Loucy (cell line): ENCODE data around the gene TPR.

ENCODE experiments used
- H2AFZ ChIP-seq: fragments of 200-600 bp; sonication (generic); 2 replicates; pipeline ENCODE4 v1.6.0; 2016; ENCODE audit warnings: antibody characterized with exemption, mild to moderate bottlenecking, low read length, moderate library complexity
- H3F3A ChIP-seq: fragments of 200-600 bp; 2 replicates; pipeline ENCODE4 v1.6.0; 2016; ENCODE audit warnings: antibody characterized with exemption, low read depth, mild to moderate bottlenecking
- H3K27me3 ChIP-seq: fragments of 200-600 bp; sonication (generic); 2 replicates; pipeline ENCODE4 v1.6.1; 2014; ENCODE audit warnings: low read length, mild to moderate bottlenecking; ENCODE audit not compliant: insufficient read depth, poor library complexity, severe bottlenecking
- H3K36me3 ChIP-seq: fragments of 200-600 bp; sonication (generic); 2 replicates; pipeline ENCODE4 v1.6.1; 2016; ENCODE audit warnings: low read length; ENCODE audit not compliant: insufficient read depth
- H3K4me1 ChIP-seq: fragments of 200-600 bp; sonication (generic); 2 replicates; pipeline ENCODE4 v1.5.1; 2014; ENCODE audit warnings: low read length, mild to moderate bottlenecking; ENCODE audit not compliant: insufficient read depth, poor library complexity, severe bottlenecking
- H3K4me2 ChIP-seq: fragments of 200-600 bp; sonication (generic); 2 replicates; pipeline ENCODE4 v1.6.0; 2014; ENCODE audit warnings: antibody characterized with exemption, low read length, low read depth, mild to moderate bottlenecking; ENCODE audit not compliant: poor library complexity, severe bottlenecking
- H3K4me3 ChIP-seq: fragments of 200-600 bp; sonication (generic); 2 replicates; pipeline ENCODE4 v1.5.1; 2014; ENCODE audit warnings: low read length, mild to moderate bottlenecking, mixed read lengths; ENCODE audit not compliant: poor library complexity, severe bottlenecking
- H3K79me2 ChIP-seq: fragments of 200-600 bp; sonication (generic); 2 replicates; pipeline ENCODE4 v1.6.1; 2014; ENCODE audit warnings: low read length; ENCODE audit not compliant: insufficient read depth
- H3K9ac ChIP-seq: fragments of 200-600 bp; sonication (generic); 2 replicates; pipeline ENCODE4 v1.6.0; 2014; ENCODE audit warnings: mild to moderate bottlenecking, low read depth, low read length, moderate library complexity; ENCODE audit not compliant: poor library complexity, severe bottlenecking
- H3K9me2 ChIP-seq: fragments of 200-600 bp; sonication (generic); replicated peaks from 2 replicates; pipeline ENCODE4 v1.6.1; 2016; ENCODE audit warnings: low read depth, low read length, mixed read lengths
- H3K9me3 ChIP-seq: fragments of 200-600 bp; sonication (generic); 2 replicates; pipeline ENCODE4 v1.6.1; 2014; ENCODE audit warnings: mild to moderate bottlenecking, antibody characterized with exemption, low read length, low read depth; ENCODE audit not compliant: insufficient read depth
- H4K20me1 ChIP-seq: fragments of 200-600 bp; sonication (generic); 2 replicates; pipeline ENCODE4 v1.6.0; 2014; ENCODE audit warnings: antibody characterized with exemption, low read length, mild to moderate bottlenecking; ENCODE audit not compliant: insufficient read depth, poor library complexity, severe bottlenecking
- EZH2phosphoT487 ChIP-seq: fragments of 200-600 bp; IDR thresholded peaks from 2 replicates; pipeline ENCODE4 v1.6.1; 2018; ENCODE audit warnings: antibody characterized with exemption, mild to moderate bottlenecking, moderate library complexity, borderline replicate concordance
- TF ChIP-seq, protein P1 (sequence below): fragments of 200-600 bp; sonication (generic); conservative IDR thresholded peaks from 2 replicates; pipeline ENCODE4 v1.5.1; 2014; ENCODE audit warnings: mild to moderate bottlenecking, antibody characterized with exemption, low read length

The TPR gene

GRCh38 chr1:186337554-186337953, 37.5 kb downstream of the TPR start:
- Histone ChIP-seq H3K9me2 (no peaks in the 10 kb centered on the region), H3K9ac (no peak overlapping the region), H4K20me1 (no peaks in the 10 kb centered on the region), H3F3A (no peaks in the 10 kb centered on the region), H3K79me2 (no peaks in the 10 kb centered on the region), H3K9me3 (no peaks in the 10 kb centered on the region), H3K36me3 (peaks cover 92% of the 10 kb centered on the region), H2AFZ (no peak overlapping the region), H3K4me1 (no peaks in the 10 kb centered on the region), H3K27me3 (no peaks in the 10 kb centered on the region), H3K4me3 (no peak overlapping the region), H3K4me2 (no peak overlapping the region)
- TF ChIP-seq EZH2phosphoT487 = no peak
- TF ChIP-seq, protein P1, sequence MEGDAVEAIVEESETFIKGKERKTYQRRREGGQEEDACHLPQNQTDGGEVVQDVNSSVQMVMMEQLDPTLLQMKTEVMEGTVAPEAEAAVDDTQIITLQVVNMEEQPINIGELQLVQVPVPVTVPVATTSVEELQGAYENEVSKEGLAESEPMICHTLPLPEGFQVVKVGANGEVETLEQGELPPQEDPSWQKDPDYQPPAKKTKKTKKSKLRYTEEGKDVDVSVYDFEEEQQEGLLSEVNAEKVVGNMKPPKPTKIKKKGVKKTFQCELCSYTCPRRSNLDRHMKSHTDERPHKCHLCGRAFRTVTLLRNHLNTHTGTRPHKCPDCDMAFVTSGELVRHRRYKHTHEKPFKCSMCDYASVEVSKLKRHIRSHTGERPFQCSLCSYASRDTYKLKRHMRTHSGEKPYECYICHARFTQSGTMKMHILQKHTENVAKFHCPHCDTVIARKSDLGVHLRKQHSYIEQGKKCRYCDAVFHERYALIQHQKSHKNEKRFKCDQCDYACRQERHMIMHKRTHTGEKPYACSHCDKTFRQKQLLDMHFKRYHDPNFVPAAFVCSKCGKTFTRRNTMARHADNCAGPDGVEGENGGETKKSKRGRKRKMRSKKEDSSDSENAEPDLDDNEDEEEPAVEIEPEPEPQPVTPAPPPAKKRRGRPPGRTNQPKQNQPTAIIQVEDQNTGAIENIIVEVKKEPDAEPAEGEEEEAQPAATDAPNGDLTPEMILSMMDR = no peak

DNA sequence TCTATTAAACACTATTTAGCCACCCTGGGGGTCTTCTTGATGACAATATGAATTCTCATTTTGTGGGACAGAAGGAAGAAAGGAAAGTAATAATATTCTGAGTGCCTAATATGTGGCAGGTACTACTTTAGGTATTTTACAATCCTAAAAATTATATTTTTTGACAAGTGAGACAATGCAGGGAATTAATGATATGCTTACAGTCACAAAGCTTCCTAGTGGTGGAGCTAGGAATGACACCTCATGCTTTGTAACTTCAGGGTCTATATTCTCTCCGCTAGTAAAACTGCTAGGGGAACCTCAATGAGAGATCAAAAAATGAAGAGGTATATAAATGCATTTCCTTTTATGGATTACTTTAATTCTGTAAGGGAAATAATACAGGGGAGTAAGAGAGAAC, 44.3 kb downstream of the TPR start:
- H3F3A ChIP-seq = no peaks in the 10 kb centered on the region
- H3K4me2 ChIP-seq = no peak overlapping the region
- H3K4me1 ChIP-seq = no peaks in the 10 kb centered on the region
- H3K9me3 ChIP-seq = no peaks in the 10 kb centered on the region
- H3K9me2 ChIP-seq = no peaks in the 10 kb centered on the region
- H3K4me3 ChIP-seq = no peak overlapping the region
- no peak overlapping the region for H3K9ac ChIP-seq
- H4K20me1 ChIP-seq = no peaks in the 10 kb centered on the region
- peaks cover 85% of the 10 kb centered on the region for H3K36me3 ChIP-seq
- H2AFZ ChIP-seq = no peak overlapping the region
- TF ChIP-seq, protein P1 = peak; percentile 63
- no peak for TF ChIP-seq EZH2phosphoT487
- H3K79me2 ChIP-seq = no peaks in the 10 kb centered on the region
- H3K27me3 ChIP-seq = no peaks in the 10 kb centered on the region

GRCh38 chr1:186327331-186327730, 47.7 kb downstream of the TPR start:
- Histone ChIP-seq H3K9me2 (no peaks in the 10 kb centered on the region), H3K4me1 (no peaks in the 10 kb centered on the region), H3F3A (no peaks in the 10 kb centered on the region), H3K9ac (no peak overlapping the region), H3K4me2 (no peak overlapping the region), H3K36me3 (peaks cover 82% of the 10 kb centered on the region), H3K79me2 (no peaks in the 10 kb centered on the region), H3K27me3 (no peaks in the 10 kb centered on the region), H4K20me1 (no peaks in the 10 kb centered on the region), H3K4me3 (no peak overlapping the region), H2AFZ (no peak overlapping the region), H3K9me3 (no peaks in the 10 kb centered on the region)
- TF ChIP-seq, protein P1 = no peak
- no peak for TF ChIP-seq EZH2phosphoT487
